CD14-positive monocyte (primary cell): ENCODE measurements around the gene LIN28A. TPM values are rescaled to one million over a fixed set of nuclear protein-coding genes. Genes with fewer than 3 reads are reported as not detected.

Experiments used
- DNase-seq, 3 donors: peaks; one replicate each; pipeline ENCODE4 v3.0.0-alpha.2; 2011 to 2022
- H2AFZ ChIP-seq: 2 replicates; pipeline ENCODE4 v1.6.0; 2012; ENCODE audit warnings: mild to moderate bottlenecking, low read depth, low read length, inconsistent platforms; ENCODE audit not compliant: insufficient read depth, poor library complexity, severe bottlenecking
- H3K27ac ChIP-seq, 2 donors: 1 replicate in 1 of 2; 2 replicates in 1 of 2; pipeline ENCODE4 v1.5.1; 2012 to 2013; ENCODE audit warnings: low read length in 2 of 2, control low read depth in 1 of 2, inconsistent platforms in 1 of 2, low read depth in 1 of 2, mild to moderate bottlenecking in 1 of 2
- H3K27me3 ChIP-seq, 2 donors: one replicate each; pipeline versions ENCODE4 v1.6.0 to v1.6.1; 2011 to 2013; ENCODE audit warnings: low read length in 2 of 2; ENCODE audit not compliant: control insufficient read depth in 2 of 2, insufficient read depth in 2 of 2
- H3K36me3 ChIP-seq, 2 donors: replicated peaks in 1 of 2; 1 replicate in 1 of 2; 2 replicates in 1 of 2; pipeline versions ENCODE4 v1.5.1 to v1.6.1; 2012 to 2013; ENCODE audit warnings: low read length in 2 of 2, control low read depth in 1 of 2, inconsistent platforms in 1 of 2, mild to moderate bottlenecking in 1 of 2; ENCODE audit not compliant: insufficient read depth in 2 of 2, control insufficient read depth in 1 of 2
- H3K4me1 ChIP-seq, 2 donors: 1 replicate in 1 of 2; 2 replicates in 1 of 2; pipeline versions ENCODE4 v1.5.1 to v1.6.1; 2012 to 2013; ENCODE audit warnings: low read length in 2 of 2, control low read depth in 1 of 2, inconsistent platforms in 1 of 2, mild to moderate bottlenecking in 1 of 2, moderate library complexity in 1 of 2; ENCODE audit not compliant: insufficient read depth in 2 of 2, control insufficient read depth in 1 of 2
- H3K4me2 ChIP-seq: replicated peaks from 2 replicates; pipeline ENCODE3; 2012; ENCODE audit warnings: low read length, moderate library complexity, mild to moderate bottlenecking; ENCODE audit not compliant: poor library complexity, severe bottlenecking; ENCODE audit errors: extremely low read depth
- H3K4me3 ChIP-seq, 3 experiments: fragments of 200-600 bp in 1 of 3; sonication (generic) in 1 of 3; replicated peaks in 1 of 3; 1 replicate in 2 of 3; 2 replicates in 1 of 3; pipeline ENCODE4 v1.5.1; 2011 to 2013; ENCODE audit warnings: low read length in 3 of 3, mild to moderate bottlenecking in 3 of 3, control low read depth in 2 of 3, low read depth in 2 of 3, inconsistent platforms in 1 of 3, moderate library complexity in 1 of 3
- H3K79me2 ChIP-seq: 2 replicates; pipeline ENCODE4 v1.6.0; 2012; ENCODE audit warnings: mild to moderate bottlenecking, control low read depth, inconsistent platforms, low read length, moderate library complexity; ENCODE audit not compliant: insufficient read depth
- H3K9ac ChIP-seq: 2 replicates; pipeline ENCODE4 v1.6.0; 2017; ENCODE audit warnings: low read length, mild to moderate bottlenecking; ENCODE audit not compliant: insufficient read depth, poor library complexity, severe bottlenecking
- H3K9me3 ChIP-seq, 2 donors: replicated peaks in 1 of 2; 1 replicate in 1 of 2; 2 replicates in 1 of 2; pipeline versions ENCODE4 v1.5.1 to v1.6.1; 2012 to 2013; ENCODE audit warnings: low read length in 2 of 2, control low read depth in 1 of 2; ENCODE audit not compliant: control insufficient read depth in 1 of 2, insufficient read depth in 1 of 2
- H4K20me1 ChIP-seq: 2 replicates; pipeline ENCODE4 v1.6.0; 2012; ENCODE audit warnings: mild to moderate bottlenecking, low read length, control low read depth, moderate library complexity; ENCODE audit not compliant: insufficient read depth
- H3K27ac Mint-ChIP-seq, 7 donors: one replicate each; pipeline ENCODE4 v1.8.0; 2020; ENCODE audit warnings: mild to moderate bottlenecking in 7 of 7, mixed read lengths in 7 of 7, moderate library complexity in 6 of 7, inconsistent platforms in 2 of 7
- H3K27me3 Mint-ChIP-seq, 3 donors: one replicate each; pipeline ENCODE4 v1.8.0; 2021 to 2022; ENCODE audit warnings: low read depth in 3 of 3, mild to moderate bottlenecking in 3 of 3, mixed read lengths in 3 of 3, moderate library complexity in 3 of 3, inconsistent platforms in 1 of 3
- H3K36me3 Mint-ChIP-seq, 2 donors: one replicate each; pipeline ENCODE4 v1.8.0; 2020; ENCODE audit warnings: mixed read lengths in 2 of 2, inconsistent platforms in 1 of 2, mild to moderate bottlenecking in 1 of 2
- H3K4me1 Mint-ChIP-seq: one replicate; pipeline ENCODE4 v1.8.0; 2020; ENCODE audit warnings: mild to moderate bottlenecking, mixed read lengths
- H3K4me3 Mint-ChIP-seq, 2 donors: one replicate each; pipeline ENCODE4 v1.8.0; 2020; ENCODE audit warnings: mild to moderate bottlenecking in 2 of 2, mixed read lengths in 2 of 2, moderate library complexity in 1 of 2
- H3K9me3 Mint-ChIP-seq, 7 donors: one replicate each; pipeline ENCODE4 v1.8.0; 2020 to 2022; ENCODE audit warnings: mixed read lengths in 7 of 7, mild to moderate bottlenecking in 6 of 7, moderate library complexity in 6 of 7, inconsistent platforms in 2 of 7
- CTCF ChIP-seq: fragments of 200-600 bp; IDR thresholded peaks from one replicate; pipeline ENCODE4 v1.8.0; 2022; ENCODE audit warnings: antibody characterized with exemption, mild to moderate bottlenecking
- WGBS: methylation state at CpG from one replicate; pipeline ENCODE4 v1.1.5; 2013; ENCODE audit warnings: missing lambda C conversion rate; ENCODE audit not compliant: insufficient coverage; 5-methylcytosine and 5-hydroxymethylcytosine counted together
- intact Hi-C, 2 donors: fragments of 100-400 bp; cut with micrococcal nuclease; formaldehyde crosslinking; loops; one replicate each; pipeline versions ENCODE4 v1.15.0 to v1.15.1; 2023
- polyA plus RNA-seq, 3 donors: library from polyadenylated mRNA; depleted of rRNA in 1 of 3; unstranded in 2 of 3; stranded (reverse) in 1 of 3; fragments of 300-500 nt in 2 of 3; fragments of >200 nt in 1 of 3; fragmentation: Illumina TruSeq in 2 of 3; gene quantifications; 1 replicate in 2 of 3; 2 replicates in 1 of 3; pipeline ENCODE4 v1.2.3, GENCODE V29; 2012 to 2021

LIN28A gene
- polyA plus RNA-seq, 3 donors, result not detected

GRCh38 chr1:26452459-26453183 is 42.0 kb downstream of the LIN28A start:
- Mint-ChIP-seq H3K27me3 (peaks cover 0 to 2% (median 0%) of the 10 kb centered on the region in 3 donors), H3K36me3 (peaks cover 64 to 93% of the 10 kb centered on the region in 2 donors), H3K4me3 (no peak overlapping the region), H3K27ac (peak overlapping the region in 1 of 7 donors; percentile 41), H3K9me3 (no peaks in the 10 kb centered on the region), H3K4me1 (no peaks in the 10 kb centered on the region)
- Histone ChIP-seq H3K4me2 (no peak overlapping the region), H3K4me1 (no peaks in the 10 kb centered on the region), H3K9me3 (no peaks in the 10 kb centered on the region), H3K79me2 (no peaks in the 10 kb centered on the region), H3K27me3 (no peaks in the 10 kb centered on the region), H3K27ac (no peak overlapping the region), H3K4me3 (no peak overlapping the region), H2AFZ (no peak overlapping the region), H3K36me3 (peaks cover 71 to 95% of the 10 kb centered on the region in 2 donors), H3K9ac (no peak overlapping the region), H4K20me1 (no peaks in the 10 kb centered on the region)
- intact Hi-C loops, result no loop called here
- 100% methylated on average over 1 of the region's 5 CpGs for WGBS
- no peak for DNase-seq
- no peak for TF ChIP-seq CTCF

GRCh38 chr1:26459148-26459547 is 48.5 kb downstream of the LIN28A start:
- H3K9ac ChIP-seq, result no peak overlapping the region
- no peak overlapping the region for H3K27ac Mint-ChIP-seq
- no peaks in the 10 kb centered on the region for H3K9me3 ChIP-seq
- no peaks in the 10 kb centered on the region for H3K79me2 ChIP-seq
- intact Hi-C loops, result no loop called here
- H3K4me1 Mint-ChIP-seq, result no peaks in the 10 kb centered on the region
- no peak overlapping the region for H2AFZ ChIP-seq
- peaks cover 76 to 97% of the 10 kb centered on the region in 2 donors for H3K36me3 ChIP-seq
- no peak overlapping the region for H3K4me3 ChIP-seq
- H3K27ac ChIP-seq, result no peak overlapping the region
- H3K36me3 Mint-ChIP-seq, result peaks cover 69 to 86% of the 10 kb centered on the region in 2 donors
- H3K4me1 ChIP-seq, result no peaks in the 10 kb centered on the region
- H3K4me2 ChIP-seq, result no peak overlapping the region
- H4K20me1 ChIP-seq, result no peaks in the 10 kb centered on the region
- no peaks in the 10 kb centered on the region for H3K27me3 ChIP-seq
- H3K9me3 Mint-ChIP-seq, result no peaks in the 10 kb centered on the region
- no peaks in the 10 kb centered on the region for H3K27me3 Mint-ChIP-seq
- no peak for DNase-seq
- WGBS, result no CpG with 5 or more reads among the region's 1 CpG
- no peak overlapping the region for H3K4me3 Mint-ChIP-seq
- TF ChIP-seq CTCF, result no peak
